ENCODE data around the gene CCR3. TPM values are rescaled to one million over a fixed set of nuclear protein-coding genes. Genes with fewer than 3 reads are reported as not detected.

CCR3 gene
- total and polyA plus RNA-seq, 10 donors: 0.10 to 1.7 (median 0.59) TPM

DNA sequence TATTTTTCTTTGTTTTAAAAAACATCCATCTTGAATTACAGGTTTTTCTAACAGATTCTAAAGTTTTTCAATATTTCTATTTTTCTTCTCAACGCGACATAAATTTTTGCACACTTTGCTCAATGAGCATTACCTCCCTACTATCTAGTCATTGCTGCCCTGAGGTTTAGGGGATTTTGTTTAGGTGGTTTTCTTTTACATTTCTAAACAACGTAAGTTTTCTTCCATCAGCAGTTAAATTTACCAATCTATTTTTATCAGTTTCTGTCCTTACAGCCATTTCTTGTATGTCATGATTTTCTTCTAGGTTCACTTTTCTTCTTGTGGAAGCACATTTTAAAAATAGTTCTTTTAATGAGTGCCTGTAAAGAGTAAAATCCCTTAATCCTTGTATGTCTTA, 62.5 kb downstream of the CCR3 start:
- 78 to 90% (median 87%) methylated on average over 3 of the region's 3 CpGs for WGBS, 5 donors
- TF ChIP-seq CTCF (IDR thresholded peaks at IDR 0.05 in 8 of 11, conservative IDR thresholded peaks at IDR 0.05 in 3 of 11) (no peak), POLR2A (IDR thresholded peaks at IDR 0.05) (no peak), POLR2AphosphoS5 (IDR thresholded peaks at IDR 0.05) (no peak)

GRCh38 chr3:46312991-46313390, 70.7 kb downstream of the CCR3 start:
- no peak for DNase-seq
- peaks cover 0 to 41% (median 17%) of the 10 kb centered on the region in 6 donors for H3K4me1 ChIP-seq
- 29 to 84% (median 61%) methylated on average over 1 of the region's 1 CpG for WGBS, 5 donors

More for the DNA sequence above, 62.5 kb downstream of the CCR3 start:
- Histone ChIP-seq H3K27me3 (replicated peaks in 1 of 7) (no peaks in the 10 kb centered on the region), H3K4me3 (no peak overlapping the region), H3K36me3 (no peaks in the 10 kb centered on the region), H3K4me1 (peaks cover 7 to 38% (median 23%) of the 10 kb centered on the region in 6 donors), H3K9me3 (no peaks in the 10 kb centered on the region), H3K27ac (no peak overlapping the region)
- intact Hi-C loops (cut with DNase I; ENCODE audit: low total_unique reads): no loop called here
- DNase-seq: no peak

DNA sequence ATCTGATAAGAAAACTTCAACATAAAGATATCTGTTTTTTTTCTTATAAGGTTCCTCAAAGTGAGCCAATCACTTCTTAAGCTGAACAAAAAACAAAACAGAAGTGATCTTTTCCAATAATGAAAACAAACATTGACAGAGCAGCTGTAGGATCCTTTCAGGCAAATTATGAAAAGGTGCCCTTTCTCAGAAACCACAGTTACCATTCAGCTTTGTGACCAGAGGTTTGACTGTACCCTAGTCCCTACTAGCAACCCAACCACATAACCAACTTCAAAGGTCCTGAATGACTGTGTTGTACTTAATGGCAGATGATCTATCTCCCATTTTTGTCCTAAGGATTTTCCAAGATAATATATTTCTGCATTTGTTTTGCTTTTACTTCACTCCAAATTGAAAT, 72.3 kb downstream of the CCR3 start:
- Histone ChIP-seq H3K4me1 (peaks cover 0 to 41% (median 17%) of the 10 kb centered on the region in 6 donors), H3K9me3 (no peaks in the 10 kb centered on the region), H3K27ac (no peak overlapping the region), H3K4me3 (no peak overlapping the region), H3K27me3 (replicated peaks in 1 of 7) (no peaks in the 10 kb centered on the region), H3K36me3 (no peaks in the 10 kb centered on the region)
- TF ChIP-seq POLR2A (IDR thresholded peaks at IDR 0.05) (no peak), POLR2AphosphoS5 (IDR thresholded peaks at IDR 0.05) (no peak), CTCF (IDR thresholded peaks at IDR 0.05 in 8 of 11, conservative IDR thresholded peaks at IDR 0.05 in 3 of 11) (no peak)
- DNase-seq: no peak
- intact Hi-C loops (cut with DNase I; ENCODE audit: low total_unique reads): no loop called here

More at GRCh38 chr3:46312991-46313390, 70.7 kb downstream of the CCR3 start:
- intact Hi-C loops (cut with DNase I; ENCODE audit: low total_unique reads): no loop called here
- no peaks in the 10 kb centered on the region for H3K36me3 ChIP-seq
- TF ChIP-seq CTCF (IDR thresholded peaks at IDR 0.05 in 8 of 11, conservative IDR thresholded peaks at IDR 0.05 in 3 of 11) (no peak), POLR2A (IDR thresholded peaks at IDR 0.05) (no peak), POLR2AphosphoS5 (IDR thresholded peaks at IDR 0.05) (peak in 1 of 3 donors; percentile 81)
- H3K27me3 ChIP-seq (replicated peaks in 1 of 7): no peaks in the 10 kb centered on the region
- no peak overlapping the region for H3K4me3 ChIP-seq
- peak overlapping the region in 5 of 8 donors; percentile 4 to 75 (median 67) for H3K27ac ChIP-seq
- H3K9me3 ChIP-seq: no peaks in the 10 kb centered on the region

DNA sequence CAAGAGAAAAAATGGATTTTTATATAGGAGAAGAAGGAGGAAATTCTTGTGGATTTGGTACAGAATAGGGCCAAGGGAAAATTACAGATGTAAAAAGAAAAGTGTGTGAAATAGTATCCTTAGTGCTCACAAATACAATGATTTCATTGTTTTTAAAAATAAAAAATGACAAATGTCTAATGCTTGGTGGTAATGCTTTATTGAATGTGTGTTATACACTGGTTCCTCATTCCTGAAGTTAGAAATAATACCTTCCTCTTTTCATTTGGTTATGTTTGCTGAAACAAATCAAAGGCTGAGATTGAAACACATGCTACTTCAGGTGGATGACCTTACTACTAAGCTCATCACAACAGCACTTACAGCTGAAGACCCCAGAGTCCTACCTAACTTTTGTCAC, 73.9 kb downstream of the CCR3 start:
- TF ChIP-seq POLR2AphosphoS5 (IDR thresholded peaks at IDR 0.05) (no peak), CTCF (IDR thresholded peaks at IDR 0.05 in 8 of 11, conservative IDR thresholded peaks at IDR 0.05 in 3 of 11) (no peak), POLR2A (IDR thresholded peaks at IDR 0.05) (no peak)
- Histone ChIP-seq H3K27me3 (replicated peaks in 1 of 7) (no peaks in the 10 kb centered on the region), H3K9me3 (no peaks in the 10 kb centered on the region), H3K4me3 (no peak overlapping the region), H3K27ac (peak overlapping the region in 5 of 8 donors; percentile 27 to 66 (median 49)), H3K36me3 (no peaks in the 10 kb centered on the region), H3K4me1 (peaks cover 0 to 51% (median 23%) of the 10 kb centered on the region in 6 donors)
- intact Hi-C loops (cut with DNase I; ENCODE audit: low total_unique reads): no loop called here
- DNase-seq: no peak

Other genes starting within 250 kb of the CCR3 start
- 10 to 100 TPM; 22.9 to 40.1 (median 34.3) TPM for gene FYCO1, start 246.6 kb upstream of the CCR3 start, total RNA-seq
- 1 to 10 TPM; 5.2 to 7.9 (median 5.7) TPM for gene FYCO1, start 246.6 kb upstream of the CCR3 start, polyA plus RNA-seq
- gene XCR1, start 215.0 kb upstream of the CCR3 start, total RNA-seq: 1 to 10 TPM in 6 of 7 donors, under 1 TPM in 1; 0.42 to 7.3 (median 4.7) TPM
- under 1 TPM; 0.06 to 0.26 (median 0.17) TPM for gene XCR1, start 215.0 kb upstream of the CCR3 start, polyA plus RNA-seq
- 10 to 100 TPM; 52.6 to 94.5 (median 58.1) TPM for gene CCR1, start 34.1 kb upstream of the CCR3 start, total RNA-seq
- gene CCR1, start 34.1 kb upstream of the CCR3 start, polyA plus RNA-seq: 10 to 100 TPM in 1 of 3 donors, 1 to 10 TPM in 2; 8.8 to 11.4 (median 9.7) TPM
- gene CCR2, start 111.7 kb downstream of the CCR3 start, total RNA-seq: 10 to 100 TPM; 14.3 to 54.4 (median 26.7) TPM
- gene CCR2, start 111.7 kb downstream of the CCR3 start, polyA plus RNA-seq: 1 to 10 TPM; 2.0 to 5.8 (median 5.0) TPM
- 10 to 100 TPM in 3 of 7 donors, 1 to 10 TPM in 4; 5.0 to 15.5 (median 9.5) TPM for gene CCR5, start 128.5 kb downstream of the CCR3 start, total RNA-seq
- gene CCR5, start 128.5 kb downstream of the CCR3 start, polyA plus RNA-seq: 1 to 10 TPM; 2.0 to 5.8 (median 2.4) TPM
- gene CCRL2, start 164.8 kb downstream of the CCR3 start, total RNA-seq: 10 to 100 TPM in 6 of 7 donors, 1 to 10 TPM in 1; 9.9 to 21.7 (median 15.5) TPM
- gene CCRL2, start 164.8 kb downstream of the CCR3 start, polyA plus RNA-seq: 10 to 100 TPM in 1 of 3 donors, 1 to 10 TPM in 2; 4.8 to 12.0 (median 5.6) TPM
- gene LTF, start 222.4 kb downstream of the CCR3 start, total RNA-seq: 100 to 1,000 TPM in 3 of 7 donors, 10 to 100 TPM in 4; 48.2 to 598 (median 63.2) TPM
- gene LTF, start 222.4 kb downstream of the CCR3 start, polyA plus RNA-seq: 10 to 100 TPM; 15.2 to 34.7 (median 16.7) TPM

All from spleen (tissue), 11 donors.